ENCODE measurements around the gene GET4.

GET4 gene

GRCh38 chr7:876077-876971 lies at the start of gene GET4:
TSS of gene GET4 (plus strand) at chr7:876554. CDS start at chr7:876646, 92 bp downstream.
- peak; percentile 59 for DNase-seq (ENCODE audit: low read depth)

GRCh38 chr7:828793-829561 lies 47.4 kb upstream of the GET4 start:
- no peak for DNase-seq (ENCODE audit: low read depth)

GRCh38 chr7:830069-830468 lies 46.3 kb upstream of the GET4 start:
- DNase-seq (ENCODE audit: low read depth) = no peak

- DNase-seq (ENCODE audit: low read depth) = peak; percentile 86
Measured at GRCh38 chr7:831596-832166, 44.7 kb upstream of the GET4 start.

- peak; percentile 67 for DNase-seq (ENCODE audit: low read depth)
Measured at GRCh38 chr7:832167-832967, 44.0 kb upstream of the GET4 start, which contains the start of gene SUN1. TSS of gene SUN1 (plus strand) at chr7:832476. CDS start at chr7:832525, 49 bp downstream.

GRCh38 chr7:832968-833424 lies 43.4 kb upstream of the GET4 start:
- no peak for DNase-seq (ENCODE audit: low read depth)

- DNase-seq (ENCODE audit: low read depth) = no peak
Measured at GRCh38 chr7:833601-834258, 42.6 kb upstream of the GET4 start.

GRCh38 chr7:834277-834676 lies 42.1 kb upstream of the GET4 start:
- DNase-seq (ENCODE audit: low read depth) = no peak

GRCh38 chr7:835021-835420 lies 41.3 kb upstream of the GET4 start:
- no peak for DNase-seq (ENCODE audit: low read depth)

GRCh38 chr7:835485-836401 lies 40.6 kb upstream of the GET4 start:
- no peak for DNase-seq (ENCODE audit: low read depth)

- DNase-seq (ENCODE audit: low read depth) = no peak
Measured at GRCh38 chr7:836429-836828, 39.9 kb upstream of the GET4 start.

GRCh38 chr7:837001-837400 lies 39.4 kb upstream of the GET4 start:
- no peak for DNase-seq (ENCODE audit: low read depth)

- no peak for DNase-seq (ENCODE audit: low read depth)
Measured at GRCh38 chr7:840001-840600, 36.3 kb upstream of the GET4 start.

- no peak for DNase-seq (ENCODE audit: low read depth)
Measured at GRCh38 chr7:841943-842342, 34.4 kb upstream of the GET4 start.

GRCh38 chr7:842431-843031 lies 33.8 kb upstream of the GET4 start:
- DNase-seq (ENCODE audit: low read depth) = no peak

GRCh38 chr7:843230-843629 lies 33.1 kb upstream of the GET4 start:
- DNase-seq (ENCODE audit: low read depth) = no peak

GRCh38 chr7:844043-844442 lies 32.3 kb upstream of the GET4 start:
- no peak for DNase-seq (ENCODE audit: low read depth)

GRCh38 chr7:844514-844913 lies 31.8 kb upstream of the GET4 start:
- DNase-seq (ENCODE audit: low read depth) = no peak

GRCh38 chr7:845091-845490 lies 31.3 kb upstream of the GET4 start:
- DNase-seq (ENCODE audit: low read depth) = no peak

Data from HS-5 (cell line).